ENCODE data around the gene LNP1. TPM values are rescaled to one million over a fixed set of nuclear protein-coding genes. Genes with fewer than 3 reads are reported as not detected.

The LNP1 gene
- total and polyA plus RNA-seq, 4 donors = 2.8 to 12.8 (median 5.8) TPM

- Histone ChIP-seq H3K27me3 (ENCODE audit: control insufficient read depth in 1 of 2, insufficient read depth in 2 of 2, low read length in 1 of 2) (no peaks in the 10 kb centered on the region), H3K27ac (ENCODE audit: low read depth in 1 of 2, low read length in 2 of 2) (no peak overlapping the region), H3K36me3 (ENCODE audit: control insufficient read depth in 1 of 2, insufficient read depth in 2 of 2, low read length in 1 of 2) (no peaks in the 10 kb centered on the region), H3K4me1 (ENCODE audit: control insufficient read depth in 1 of 2, insufficient read depth in 2 of 2, low read length in 2 of 2) (peaks cover 0 to 2% of the 10 kb centered on the region in 2 donors), H3K9me3 (ENCODE audit: control insufficient read depth, low read length) (no peaks in the 10 kb centered on the region), H3K4me3 (ENCODE audit: low read length in 2 of 2) (no peak overlapping the region)
- ATAC-seq (ENCODE audit: low FRiP score) = no peak
- 94 to 97% methylated on average over 1 of the region's 1 CpG for WGBS, 2 donors
- intact Hi-C loops (cut with DNase I) = no loop called here
- DNase-seq = no peak
Measured at GRCh38 chr3:100489118-100489517, 87.8 kb downstream of the LNP1 start.

GRCh38 chr3:100492059-100493006 is 91.0 kb downstream of the LNP1 start, which contains the start of gene TMEM45A:
Gene TMEM45A, plus strand, starts transcription at chr3:100492619. Its CDS starts 62,593 bp downstream, at chr3:100555212.
- peak; percentile 100 for ATAC-seq (ENCODE audit: low FRiP score)
- H3K4me3 ChIP-seq (ENCODE audit: low read length in 2 of 2) = peak within 1 kb of the TSS; percentile 48 to 88
- H3K27me3 ChIP-seq (ENCODE audit: control insufficient read depth in 1 of 2, insufficient read depth in 2 of 2, low read length in 1 of 2) = no peaks in the 10 kb centered on the region
- H3K4me1 ChIP-seq (ENCODE audit: control insufficient read depth in 1 of 2, insufficient read depth in 2 of 2, low read length in 2 of 2) = peaks cover 0 to 2% of the 10 kb centered on the region in 2 donors
- H3K27ac ChIP-seq (ENCODE audit: low read depth in 1 of 2, low read length in 2 of 2) = peak within 1 kb of the TSS in 1 of 2 donors; percentile 54
- H3K36me3 ChIP-seq (ENCODE audit: control insufficient read depth in 1 of 2, insufficient read depth in 2 of 2, low read length in 1 of 2) = no peaks in the 10 kb centered on the region
- H3K9me3 ChIP-seq (ENCODE audit: control insufficient read depth, low read length) = no peaks in the 10 kb centered on the region
- intact Hi-C loops (cut with DNase I) = loop anchor here in 1 of 2 donors (5.0 kb wide), 1 partner anchor 90 kb away; the partner anchor contains the start of genes LNP1 and TOMM70
- peak; percentile 97 to 99 for DNase-seq
- 0 to 1% methylated on average over 54 to 56 of the region's 56 CpGs for WGBS, 2 donors

GRCh38 chr3:100496711-100497261 is 95.4 kb downstream of the LNP1 start:
- H3K4me3 ChIP-seq (ENCODE audit: low read length in 2 of 2) = no peak overlapping the region
- H3K9me3 ChIP-seq (ENCODE audit: control insufficient read depth, low read length) = no peaks in the 10 kb centered on the region
- DNase-seq = no peak
- H3K4me1 ChIP-seq (ENCODE audit: control insufficient read depth in 1 of 2, insufficient read depth in 2 of 2, low read length in 2 of 2) = peaks cover 0 to 2% of the 10 kb centered on the region in 2 donors
- intact Hi-C loops (cut with DNase I) = no loop called here
- ATAC-seq (ENCODE audit: low FRiP score) = no peak
- no peaks in the 10 kb centered on the region for H3K36me3 ChIP-seq (ENCODE audit: control insufficient read depth in 1 of 2, insufficient read depth in 2 of 2, low read length in 1 of 2)
- peak overlapping the region in 1 of 2 donors; percentile 19 for H3K27ac ChIP-seq (ENCODE audit: low read depth in 1 of 2, low read length in 2 of 2)
- H3K27me3 ChIP-seq (ENCODE audit: control insufficient read depth in 1 of 2, insufficient read depth in 2 of 2, low read length in 1 of 2) = no peaks in the 10 kb centered on the region

- no peaks in the 10 kb centered on the region for H3K36me3 ChIP-seq (ENCODE audit: control insufficient read depth in 1 of 2, insufficient read depth in 2 of 2, low read length in 1 of 2)
- no peak for DNase-seq
- H3K27me3 ChIP-seq (ENCODE audit: control insufficient read depth in 1 of 2, insufficient read depth in 2 of 2, low read length in 1 of 2) = no peaks in the 10 kb centered on the region
- H3K4me3 ChIP-seq (ENCODE audit: low read length in 2 of 2) = no peak overlapping the region
- no peaks in the 10 kb centered on the region for H3K4me1 ChIP-seq (ENCODE audit: control insufficient read depth in 1 of 2, insufficient read depth in 2 of 2, low read length in 2 of 2)
- no peaks in the 10 kb centered on the region for H3K9me3 ChIP-seq (ENCODE audit: control insufficient read depth, low read length)
- intact Hi-C loops (cut with DNase I) = no loop called here
- 51 to 55% methylated on average over 4 of the region's 4 CpGs for WGBS, 2 donors
- no peak for ATAC-seq (ENCODE audit: low FRiP score)
- no peak overlapping the region for H3K27ac ChIP-seq (ENCODE audit: low read depth in 1 of 2, low read length in 2 of 2)
Measured at GRCh38 chr3:100499651-100500050, 98.3 kb downstream of the LNP1 start.

- Histone ChIP-seq H3K4me3 (ENCODE audit: low read length in 2 of 2) (no peak overlapping the region), H3K4me1 (ENCODE audit: control insufficient read depth in 1 of 2, insufficient read depth in 2 of 2, low read length in 2 of 2) (no peaks in the 10 kb centered on the region), H3K9me3 (ENCODE audit: control insufficient read depth, low read length) (no peaks in the 10 kb centered on the region), H3K27ac (ENCODE audit: low read depth in 1 of 2, low read length in 2 of 2) (no peak overlapping the region), H3K27me3 (ENCODE audit: control insufficient read depth in 1 of 2, insufficient read depth in 2 of 2, low read length in 1 of 2) (no peaks in the 10 kb centered on the region), H3K36me3 (ENCODE audit: control insufficient read depth in 1 of 2, insufficient read depth in 2 of 2, low read length in 1 of 2) (no peaks in the 10 kb centered on the region)
- DNase-seq = no peak
- no peak for ATAC-seq (ENCODE audit: low FRiP score)
- WGBS, 2 donors = 70 to 74% methylated on average over 8 of the region's 8 CpGs
- intact Hi-C loops (cut with DNase I) = no loop called here
Measured at GRCh38 chr3:100500320-100500880, 99.1 kb downstream of the LNP1 start.

DNA sequence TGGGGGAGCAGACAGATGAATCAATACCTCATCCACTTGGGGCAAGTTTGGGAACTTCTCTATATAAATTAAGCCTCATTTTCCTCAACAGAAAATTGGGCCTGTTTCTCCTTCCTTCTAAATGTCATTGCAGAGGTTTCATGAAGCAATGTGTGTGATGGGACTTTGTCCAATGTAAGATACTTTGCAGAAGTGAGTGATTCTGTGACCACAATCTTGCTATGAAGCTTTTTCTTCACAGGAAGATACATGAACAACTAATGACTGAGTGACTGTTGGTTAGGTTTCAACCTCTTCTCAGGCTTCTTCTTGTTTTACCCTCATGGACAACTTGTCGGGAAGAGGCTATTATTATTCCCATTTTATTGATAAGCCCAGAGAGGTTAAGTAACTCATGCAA is 102.1 kb downstream of the LNP1 start:
- no peak for ATAC-seq (ENCODE audit: low FRiP score)
- no peaks in the 10 kb centered on the region for H3K9me3 ChIP-seq (ENCODE audit: control insufficient read depth, low read length)
- H3K27ac ChIP-seq (ENCODE audit: low read depth in 1 of 2, low read length in 2 of 2) = no peak overlapping the region
- 97% methylated on average over 1 of the region's 1 CpG for WGBS, 2 donors
- no peaks in the 10 kb centered on the region for H3K27me3 ChIP-seq (ENCODE audit: control insufficient read depth in 1 of 2, insufficient read depth in 2 of 2, low read length in 1 of 2)
- H3K4me3 ChIP-seq (ENCODE audit: low read length in 2 of 2) = no peak overlapping the region
- intact Hi-C loops (cut with DNase I) = no loop called here
- no peak for DNase-seq
- H3K4me1 ChIP-seq (ENCODE audit: control insufficient read depth in 1 of 2, insufficient read depth in 2 of 2, low read length in 2 of 2) = peaks cover 0 to 3% of the 10 kb centered on the region in 2 donors
- H3K36me3 ChIP-seq (ENCODE audit: control insufficient read depth in 1 of 2, insufficient read depth in 2 of 2, low read length in 1 of 2) = no peaks in the 10 kb centered on the region

Other genes starting within 250 kb of the LNP1 start
- gene TBC1D23, start 140.5 kb upstream of the LNP1 start, total RNA-seq = 10 to 100 TPM; 44.1 to 59.3 TPM
- gene TBC1D23, start 140.5 kb upstream of the LNP1 start, polyA plus RNA-seq = 10 to 100 TPM; 19.5 to 22.5 TPM
- 10 to 100 TPM; 33.7 to 34.0 TPM for gene NIT2, start 66.8 kb upstream of the LNP1 start, total RNA-seq
- gene NIT2, start 66.8 kb upstream of the LNP1 start, polyA plus RNA-seq = 10 to 100 TPM; 13.3 to 58.7 TPM
- gene TOMM70, start 450 bp upstream of the LNP1 start, total RNA-seq = 10 to 100 TPM; 30.8 to 33.9 TPM
- gene TOMM70, start 450 bp upstream of the LNP1 start, polyA plus RNA-seq = 10 to 100 TPM; 17.1 to 18.9 TPM
- 10 to 100 TPM; 39.2 to 47.5 TPM for gene TMEM45A, start 91.1 kb downstream of the LNP1 start, total RNA-seq
- 10 to 100 TPM; 29.2 to 33.5 TPM for gene TMEM45A, start 91.1 kb downstream of the LNP1 start, polyA plus RNA-seq
- under 1 TPM in 1 of 2 donors, not detected in 1; 0.51 TPM for gene ADGRG7, start 208.1 kb downstream of the LNP1 start, total RNA-seq
- 1 to 10 TPM in 1 of 2 donors, under 1 TPM in 1; 0.08 to 1.4 TPM for gene ADGRG7, start 208.1 kb downstream of the LNP1 start, polyA plus RNA-seq

Data from aorta (tissue), 5 donors.